Activated naive CD4-positive, alpha-beta T cell treated with anti-CD3 and anti-CD28 coated beads for 36 hours (primary cell): ENCODE measurements around the gene MBNL3. TPM values are rescaled to one million over a fixed set of nuclear protein-coding genes. Genes with fewer than 3 reads are reported as not detected.
"Not testable (repeated sequence)": the region's sequence is repeated elsewhere in the genome, so short reads cannot be mapped to it uniquely, and the experiment has no call there.

ENCODE experiments used
- CTCF ChIA-PET: fragments of 350-600 bp; sonication (Branson Sonifier 250); formaldehyde crosslinking; loops from one replicate; lab custom pipeline; 2021; ENCODE audit warnings: antibody characterized with exemption; lab: Charles Lee
- DNase-seq: peaks from one replicate; pipeline ENCODE4 v3.0.0-alpha.2; 2020
- H3K27ac Mint-ChIP-seq: one replicate; pipeline ENCODE4 v1.8.0; 2021; ENCODE audit warnings: mild to moderate bottlenecking, mixed read lengths
- H3K27me3 Mint-ChIP-seq: one replicate; pipeline ENCODE4 v1.8.0; 2021; ENCODE audit warnings: low read depth, mixed read lengths
- H3K36me3 Mint-ChIP-seq: one replicate; pipeline ENCODE4 v1.8.0; 2021; ENCODE audit warnings: low read depth, mixed read lengths
- H3K4me1 Mint-ChIP-seq: one replicate; pipeline ENCODE4 v1.8.0; 2021; ENCODE audit warnings: low read depth, mixed read lengths
- H3K4me3 Mint-ChIP-seq: one replicate; pipeline ENCODE4 v1.8.0; 2021; ENCODE audit warnings: mild to moderate bottlenecking, moderate library complexity, mixed read lengths
- H3K9me3 Mint-ChIP-seq: one replicate; pipeline ENCODE4 v1.8.0; 2021; ENCODE audit warnings: mixed read lengths
- intact Hi-C: fragments of 100-400 bp; cut with micrococcal nuclease; formaldehyde crosslinking; loops from one replicate; pipeline ENCODE4 v1.15.1; 2023
- total RNA-seq, 2 experiments: library from RNA; stranded (reverse); gene quantifications; one replicate each; pipeline ENCODE4 v1.2.3, GENCODE V29; 2021

Gene MBNL3
- total RNA-seq, 2 experiments from 2014 or later = 14.2 to 15.8 TPM

DNA sequence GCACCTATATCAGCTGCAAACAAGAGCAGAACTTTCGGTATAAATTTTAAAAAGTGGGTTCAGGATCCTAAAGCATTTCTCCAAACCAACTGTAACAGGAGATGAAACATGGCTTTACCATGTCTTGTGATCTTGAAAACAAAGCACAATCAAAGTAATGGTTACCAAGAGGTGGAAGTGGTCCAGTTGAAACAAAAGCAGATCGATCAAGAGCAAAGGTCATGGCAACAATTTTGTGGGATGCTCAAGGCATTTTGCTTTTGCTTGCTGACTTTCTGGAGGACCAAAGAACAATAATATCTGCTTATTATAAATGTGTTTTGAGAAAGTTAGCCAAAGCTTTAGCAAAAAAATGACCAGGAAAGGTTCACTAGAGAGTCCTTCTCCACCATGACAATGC is 152.7 kb downstream of the MBNL3 start:
- no peaks in the 10 kb centered on the region for H3K9me3 Mint-ChIP-seq

DNA sequence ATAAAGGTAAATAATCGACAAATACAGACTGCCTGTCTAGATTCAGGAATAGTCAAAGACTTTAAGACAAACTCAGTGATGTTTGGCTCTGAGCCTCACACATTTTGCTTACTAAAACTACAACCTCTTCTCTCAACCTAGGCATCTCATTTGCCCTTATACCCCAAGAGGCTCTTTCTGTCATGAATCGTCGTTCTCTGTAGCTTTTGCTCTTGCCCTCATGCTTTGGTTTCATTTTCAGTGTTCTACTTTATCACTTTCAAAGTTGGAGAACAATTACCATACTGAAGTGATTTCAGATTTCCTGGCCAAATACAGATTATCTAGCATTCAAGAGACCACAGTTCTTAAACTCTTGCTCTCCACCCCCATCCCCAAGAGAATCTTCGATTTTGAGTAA is 155.5 kb downstream of the MBNL3 start:
- intact Hi-C loops = no loop called here

More for the DNA sequence above, 152.7 kb downstream of the MBNL3 start:
- Mint-ChIP-seq H3K36me3 (no peaks in the 10 kb centered on the region), H3K27me3 (no peaks in the 10 kb centered on the region), H3K4me3 (no peak overlapping the region), H3K4me1 (peaks cover 4% of the 10 kb centered on the region), H3K27ac (no peak overlapping the region)
- CTCF ChIA-PET = no interaction called here
- intact Hi-C loops = no loop called here
- no peak for DNase-seq

DNA sequence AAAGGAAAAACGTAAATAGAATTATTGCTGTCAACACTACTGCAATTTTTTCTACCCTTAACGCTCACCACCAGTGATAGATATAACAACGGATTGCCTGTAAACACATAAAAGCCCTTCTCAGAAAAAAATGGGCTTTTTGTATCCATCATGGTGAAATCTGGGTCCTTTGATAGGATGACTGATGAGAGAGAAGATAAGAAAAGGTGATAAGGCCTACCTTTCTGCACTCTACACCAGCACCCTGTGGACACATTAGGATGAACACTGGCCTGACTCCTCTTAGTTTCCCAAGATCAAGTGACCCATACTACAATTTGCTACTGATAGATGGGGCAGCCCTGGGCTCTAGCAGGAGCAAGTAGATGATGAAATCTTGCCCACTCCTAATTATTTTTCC is 157.3 kb downstream of the MBNL3 start:
- Mint-ChIP-seq H3K9me3 (peaks cover 2% of the 10 kb centered on the region), H3K27ac (no peak overlapping the region), H3K4me3 (no peak overlapping the region), H3K36me3 (no peaks in the 10 kb centered on the region), H3K27me3 (no peaks in the 10 kb centered on the region), H3K4me1 (peaks cover 7% of the 10 kb centered on the region)
- no peak for DNase-seq
- CTCF ChIA-PET = no interaction called here
- intact Hi-C loops = no loop called here

More for the DNA sequence above, 155.5 kb downstream of the MBNL3 start:
- no peaks in the 10 kb centered on the region for H3K9me3 Mint-ChIP-seq
- H3K27ac Mint-ChIP-seq = no peak overlapping the region
- no peaks in the 10 kb centered on the region for H3K27me3 Mint-ChIP-seq
- CTCF ChIA-PET = no interaction called here
- DNase-seq = no peak
- H3K36me3 Mint-ChIP-seq = no peaks in the 10 kb centered on the region
- no peak overlapping the region for H3K4me3 Mint-ChIP-seq
- H3K4me1 Mint-ChIP-seq = peaks cover 7% of the 10 kb centered on the region

DNA sequence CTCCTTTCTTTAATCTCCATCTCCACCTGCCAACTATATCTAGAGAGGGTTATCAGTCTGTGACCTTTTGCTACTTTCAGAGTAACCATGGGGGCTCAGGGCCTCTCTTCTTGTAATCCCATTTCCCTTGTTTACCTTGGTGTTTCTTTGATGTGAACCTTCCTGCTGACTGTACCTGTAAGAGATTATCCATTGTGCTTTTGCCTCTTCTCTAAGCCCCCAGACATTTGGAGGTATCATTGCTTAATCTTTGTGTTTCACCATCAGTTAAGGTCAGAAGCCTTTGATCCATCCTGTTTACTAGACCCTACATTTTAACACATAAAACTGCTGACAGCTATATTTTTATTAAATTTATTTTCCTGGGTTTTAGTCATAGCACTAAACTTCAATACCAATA is 157.8 kb downstream of the MBNL3 start:
- H3K27me3 Mint-ChIP-seq = no peaks in the 10 kb centered on the region
- H3K4me1 Mint-ChIP-seq = peaks cover 7% of the 10 kb centered on the region
- intact Hi-C loops = no loop called here
- no peak overlapping the region for H3K27ac Mint-ChIP-seq
- H3K36me3 Mint-ChIP-seq = no peaks in the 10 kb centered on the region
- no peak overlapping the region for H3K4me3 Mint-ChIP-seq
- CTCF ChIA-PET = no interaction called here
- peaks cover 3% of the 10 kb centered on the region for H3K9me3 Mint-ChIP-seq
- DNase-seq = no peak

DNA sequence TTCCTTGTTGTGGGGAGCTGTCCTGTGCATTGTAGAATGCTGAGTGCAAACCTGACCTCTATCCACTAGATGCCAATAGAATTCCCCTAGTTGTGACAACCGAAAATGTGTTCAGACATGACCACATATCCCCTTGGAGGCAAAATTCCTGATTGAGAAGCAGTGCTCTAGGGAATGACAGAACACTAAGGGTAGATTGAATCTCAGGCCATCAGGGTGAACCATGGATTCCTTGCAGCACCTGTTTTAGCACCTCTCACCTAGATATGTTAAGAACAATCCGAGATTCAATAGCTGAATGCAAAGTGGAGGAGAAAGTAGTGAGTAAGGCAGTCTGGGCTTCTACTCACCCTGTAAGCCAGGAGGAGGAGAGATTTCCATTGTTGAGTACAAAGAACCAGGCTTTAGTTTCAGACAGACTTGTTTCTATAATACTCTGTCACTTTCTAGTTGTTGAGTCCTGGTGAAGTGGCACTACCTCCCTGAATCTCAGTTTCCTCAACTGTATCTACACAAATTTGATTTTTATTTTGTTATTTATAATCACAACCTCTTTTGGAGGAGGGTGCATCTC is 158.6 kb downstream of the MBNL3 start:
- Mint-ChIP-seq H3K27me3 (no peaks in the 10 kb centered on the region), H3K27ac (no peak overlapping the region), H3K9me3 (peaks cover 3% of the 10 kb centered on the region), H3K4me3 (no peak overlapping the region), H3K4me1 (peaks cover 7% of the 10 kb centered on the region), H3K36me3 (peaks cover 2% of the 10 kb centered on the region)
- DNase-seq = no peak
- CTCF ChIA-PET = no interaction called here
- intact Hi-C loops = no loop called here

DNA sequence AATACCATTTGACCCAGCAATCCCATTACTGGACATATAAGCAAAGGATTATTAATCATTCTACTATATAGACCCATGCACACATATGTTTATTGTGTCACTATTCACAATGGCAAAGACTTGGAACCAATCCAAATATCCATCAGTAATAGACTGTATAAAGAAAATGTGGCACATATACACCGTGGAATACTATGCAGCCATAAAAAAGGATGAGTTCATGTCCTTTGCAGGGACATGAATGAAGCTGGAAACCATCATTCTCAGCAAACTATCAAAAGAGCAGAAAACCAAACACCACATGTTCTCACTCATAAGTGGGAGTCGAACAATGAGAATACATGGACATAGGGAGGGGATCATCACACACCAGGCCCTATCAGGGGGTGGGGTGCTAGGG is 161.9 kb downstream of the MBNL3 start:
- H3K9me3 Mint-ChIP-seq, CTCF ChIA-PET, H3K36me3 Mint-ChIP-seq, H3K4me1 Mint-ChIP-seq, DNase-seq, H3K4me3 Mint-ChIP-seq, H3K27ac Mint-ChIP-seq, intact Hi-C loops, H3K27me3 Mint-ChIP-seq: not testable (repeated sequence)
